ENCODE measurements around the gene PAX1. TPM values are rescaled to one million over a fixed set of nuclear protein-coding genes. Genes with fewer than 3 reads are reported as not detected.

PAX1 gene
- total and polyA plus RNA-seq, 8 donors = not detected

DNA sequence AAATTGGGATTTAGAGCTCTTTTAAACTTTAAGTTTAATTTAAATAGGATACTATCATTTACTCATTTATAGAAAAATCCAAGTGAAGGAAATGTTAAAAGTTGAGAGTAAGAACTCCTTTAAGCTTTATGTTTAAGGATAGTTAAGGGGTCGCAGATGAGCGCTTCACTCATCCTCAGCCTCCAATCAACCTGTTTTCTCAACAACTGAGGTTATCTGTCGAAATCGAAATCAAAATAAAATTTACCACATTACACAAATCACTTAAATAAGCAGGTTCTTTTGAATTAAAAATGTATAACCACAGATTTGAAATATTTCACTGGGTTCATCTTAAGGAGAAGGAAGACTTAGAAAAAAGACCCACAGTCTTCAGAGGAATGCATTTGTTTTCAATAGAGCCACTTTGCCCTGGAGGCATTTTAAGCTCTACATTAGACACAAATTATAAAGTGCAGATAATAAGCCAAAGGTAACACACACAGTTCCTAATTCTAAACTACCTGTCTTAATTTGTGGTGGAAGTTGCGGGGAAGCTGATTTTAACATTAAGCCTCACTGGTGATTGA lies 5.5 kb downstream of the PAX1 start:
- Histone ChIP-seq H3K9me3 (no peaks in the 10 kb centered on the region), H3K27me3 (peaks cover 95 to 100% of the 10 kb centered on the region in 2 donors), H3K4me1 (no peaks in the 10 kb centered on the region), H3K36me3 (no peaks in the 10 kb centered on the region), H3K27ac (no peak overlapping the region), H3K4me3 (no peak overlapping the region)
- intact Hi-C loops (cut with DNase I) = no loop called here
- ATAC-seq = no peak
- TF ChIP-seq, protein P1, sequence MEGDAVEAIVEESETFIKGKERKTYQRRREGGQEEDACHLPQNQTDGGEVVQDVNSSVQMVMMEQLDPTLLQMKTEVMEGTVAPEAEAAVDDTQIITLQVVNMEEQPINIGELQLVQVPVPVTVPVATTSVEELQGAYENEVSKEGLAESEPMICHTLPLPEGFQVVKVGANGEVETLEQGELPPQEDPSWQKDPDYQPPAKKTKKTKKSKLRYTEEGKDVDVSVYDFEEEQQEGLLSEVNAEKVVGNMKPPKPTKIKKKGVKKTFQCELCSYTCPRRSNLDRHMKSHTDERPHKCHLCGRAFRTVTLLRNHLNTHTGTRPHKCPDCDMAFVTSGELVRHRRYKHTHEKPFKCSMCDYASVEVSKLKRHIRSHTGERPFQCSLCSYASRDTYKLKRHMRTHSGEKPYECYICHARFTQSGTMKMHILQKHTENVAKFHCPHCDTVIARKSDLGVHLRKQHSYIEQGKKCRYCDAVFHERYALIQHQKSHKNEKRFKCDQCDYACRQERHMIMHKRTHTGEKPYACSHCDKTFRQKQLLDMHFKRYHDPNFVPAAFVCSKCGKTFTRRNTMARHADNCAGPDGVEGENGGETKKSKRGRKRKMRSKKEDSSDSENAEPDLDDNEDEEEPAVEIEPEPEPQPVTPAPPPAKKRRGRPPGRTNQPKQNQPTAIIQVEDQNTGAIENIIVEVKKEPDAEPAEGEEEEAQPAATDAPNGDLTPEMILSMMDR (IDR thresholded peaks at IDR 0.05) = no peak
- DNase-seq = no peak

DNA sequence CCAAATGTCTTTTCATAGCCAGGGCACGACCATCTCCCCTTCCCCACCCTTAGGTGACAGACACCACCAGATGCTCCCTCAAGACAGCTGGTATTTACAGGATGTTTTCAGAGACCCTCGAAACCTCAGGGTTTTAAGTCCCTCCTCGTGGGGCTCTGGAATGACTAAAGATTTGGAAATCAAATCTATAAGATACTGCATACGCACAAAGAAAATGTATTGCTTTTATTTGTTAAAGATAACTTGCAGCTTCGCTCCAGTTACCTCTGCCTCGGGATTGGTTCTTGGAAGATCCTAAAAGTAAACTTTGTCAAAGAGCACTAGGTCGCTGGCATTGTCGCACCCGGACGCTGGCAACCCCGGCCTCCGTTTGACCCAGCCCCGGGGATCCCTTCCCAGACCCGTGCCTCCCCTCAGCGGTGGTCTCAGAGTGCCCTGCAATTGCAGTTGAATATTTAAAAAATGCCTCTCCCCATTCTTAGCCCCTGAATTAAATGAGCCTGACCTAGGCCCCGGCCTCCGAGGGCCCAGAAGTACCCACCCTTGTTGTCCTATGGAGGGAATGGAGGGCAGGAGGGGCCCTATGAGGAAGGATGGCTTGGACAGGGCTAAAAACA lies 7.1 kb downstream of the PAX1 start:
- H3K27ac ChIP-seq = no peak overlapping the region
- no peak overlapping the region for H3K4me3 ChIP-seq
- peak in 1 of 4 donors; percentile 35 for DNase-seq
- H3K9me3 ChIP-seq = no peaks in the 10 kb centered on the region
- no peaks in the 10 kb centered on the region for H3K4me1 ChIP-seq
- TF ChIP-seq, protein P1 (IDR thresholded peaks at IDR 0.05) = no peak
- ATAC-seq = no peak
- intact Hi-C loops (cut with DNase I) = no loop called here
- H3K27me3 ChIP-seq = peaks cover 94 to 100% of the 10 kb centered on the region in 2 donors
- no peaks in the 10 kb centered on the region for H3K36me3 ChIP-seq

DNA sequence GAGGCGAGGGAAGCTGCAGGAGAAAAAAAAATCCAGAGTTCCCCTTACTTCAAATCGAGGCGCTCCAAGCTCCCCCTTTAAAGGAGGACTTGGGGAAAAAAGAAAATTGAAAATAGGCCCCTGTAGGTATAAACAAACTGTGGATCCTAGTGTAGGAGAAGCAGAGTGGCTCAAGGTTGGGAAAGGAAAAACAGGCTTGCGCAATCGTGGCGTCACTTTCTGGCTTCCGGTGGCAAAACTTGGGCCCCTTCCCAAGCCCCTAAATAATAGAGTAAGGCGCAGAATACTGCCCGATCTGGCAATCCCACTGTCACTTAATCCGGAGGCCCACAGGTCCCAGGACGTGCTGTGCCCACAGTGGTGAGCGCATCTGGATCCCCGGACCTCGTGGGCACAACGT lies 8.0 kb downstream of the PAX1 start:
- intact Hi-C loops (cut with DNase I) = no loop called here
- TF ChIP-seq, protein P1 (IDR thresholded peaks at IDR 0.05) = no peak
- no peak for DNase-seq
- no peak overlapping the region for H3K4me3 ChIP-seq
- H3K27me3 ChIP-seq = peaks cover 93 to 100% of the 10 kb centered on the region in 2 donors
- ATAC-seq = no peak
- H3K9me3 ChIP-seq = no peaks in the 10 kb centered on the region
- no peak overlapping the region for H3K27ac ChIP-seq
- no peaks in the 10 kb centered on the region for H3K36me3 ChIP-seq
- no peaks in the 10 kb centered on the region for H3K4me1 ChIP-seq

DNA sequence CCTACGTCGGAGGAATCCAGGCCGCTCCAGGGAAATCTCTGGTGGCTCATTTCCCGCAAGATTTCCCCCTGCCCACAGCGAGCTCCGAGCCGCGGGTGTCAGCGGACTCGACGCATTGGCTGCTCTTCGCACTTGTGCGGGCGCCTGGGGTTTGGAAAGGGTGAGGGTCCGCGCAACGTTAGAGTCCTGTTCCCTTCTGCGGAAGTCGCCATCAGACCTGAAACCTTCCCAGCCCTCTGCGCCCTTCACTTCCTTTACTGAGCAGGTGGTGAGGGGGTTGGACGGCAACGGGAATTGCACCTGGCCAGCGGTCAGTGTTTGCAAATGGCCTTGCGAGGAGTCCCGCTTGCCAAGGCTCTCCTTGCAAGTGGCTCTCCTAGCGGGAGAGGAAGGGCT lies 8.4 kb downstream of the PAX1 start:
- no peak overlapping the region for H3K27ac ChIP-seq
- TF ChIP-seq, protein P1 (IDR thresholded peaks at IDR 0.05) = no peak
- no peaks in the 10 kb centered on the region for H3K4me1 ChIP-seq
- intact Hi-C loops (cut with DNase I) = no loop called here
- ATAC-seq (no peak), DNase-seq (peak in 1 of 4 donors; percentile 60)
- peaks cover 92 to 99% of the 10 kb centered on the region in 2 donors for H3K27me3 ChIP-seq
- H3K9me3 ChIP-seq = no peaks in the 10 kb centered on the region
- no peak overlapping the region for H3K4me3 ChIP-seq
- H3K36me3 ChIP-seq = no peaks in the 10 kb centered on the region

DNA sequence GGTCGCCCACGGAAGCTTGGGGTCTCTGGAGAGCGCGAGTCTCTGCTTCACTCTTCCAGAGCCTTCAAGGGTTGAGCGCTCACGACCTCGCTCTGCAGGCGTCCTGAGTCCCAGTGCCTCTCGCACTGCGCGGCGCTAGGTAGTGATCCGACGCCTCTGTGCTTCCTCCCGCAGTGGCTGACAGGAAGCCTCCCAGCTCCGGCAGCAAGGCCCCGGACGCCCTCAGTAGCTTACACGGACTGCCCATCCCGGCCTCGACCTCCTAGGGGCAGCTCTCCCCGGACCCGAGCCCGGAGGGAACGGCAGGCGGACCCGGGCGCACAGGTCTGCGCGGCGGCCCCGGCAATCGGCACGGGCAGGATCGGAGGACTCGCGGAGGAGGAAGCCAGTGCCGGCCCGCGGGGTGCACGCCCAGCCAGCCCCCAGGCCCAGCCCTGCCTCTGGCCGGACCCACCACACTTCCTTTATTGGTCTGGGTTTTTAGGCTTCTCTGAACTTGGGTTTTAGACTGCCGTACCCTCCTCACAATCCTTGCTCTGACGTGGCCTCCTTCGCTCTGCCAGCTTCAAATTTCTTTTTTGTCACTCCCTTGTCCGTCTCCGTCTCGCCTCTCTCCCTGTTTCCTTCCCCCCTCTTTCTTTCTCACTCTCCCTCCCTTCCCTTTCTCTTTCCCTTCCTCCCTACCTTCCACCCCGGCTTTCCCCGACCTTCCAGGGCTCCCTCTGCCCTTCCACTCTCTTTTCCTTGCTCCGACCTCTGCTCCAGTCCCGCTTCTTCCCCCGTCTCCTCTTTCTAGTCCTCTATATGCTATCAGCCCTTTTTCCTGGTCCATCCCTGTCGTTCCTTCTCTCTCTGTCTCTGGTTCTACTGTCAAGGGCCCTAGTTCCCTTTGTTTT lies 9.1 kb downstream of the PAX1 start:
- Histone ChIP-seq H3K27ac (no peak overlapping the region), H3K9me3 (no peaks in the 10 kb centered on the region), H3K4me3 (no peak overlapping the region), H3K27me3 (peaks cover 86 to 98% of the 10 kb centered on the region in 2 donors), H3K4me1 (no peaks in the 10 kb centered on the region), H3K36me3 (no peaks in the 10 kb centered on the region)
- intact Hi-C loops (cut with DNase I) = no loop called here
- DNase-seq (peak in 1 of 4 donors; percentile 65), ATAC-seq (no peak)
- TF ChIP-seq, protein P1 (IDR thresholded peaks at IDR 0.05) = no peak
